Epidermal melanocyte (primary cell): ENCODE data around the gene PDHX.
A peak's percentile ranks its signal among the peaks of the same experiment; 100 is the strongest.
"Not testable (repeated sequence)": the region's sequence is repeated elsewhere in the genome, so short reads cannot be mapped to it uniquely, and the experiment has no call there.

ENCODE experiments used
- DNase-seq: peaks from one replicate; pipeline ENCODE4 v3.0.0; 2011; ENCODE audit warnings: low spot score; ENCODE audit not compliant: insufficient read length

PDHX gene

GRCh38 chr11:35015621-35016387 lies 99.4 kb downstream of the PDHX start:
- no peak for DNase-seq

GRCh38 chr11:35016916-35017315 lies 100.5 kb downstream of the PDHX start:
- DNase-seq: no peak

GRCh38 chr11:35017528-35018342 lies 101.3 kb downstream of the PDHX start:
- DNase-seq: no peak

- DNase-seq: no peak
Observed at GRCh38 chr11:35021589-35021988, 105.2 kb downstream of the PDHX start.

GRCh38 chr11:35023940-35024339 lies 107.5 kb downstream of the PDHX start:
- not testable (repeated sequence) for DNase-seq

- DNase-seq: not testable (repeated sequence)
Observed at GRCh38 chr11:35028007-35028406, 111.6 kb downstream of the PDHX start.

- DNase-seq: no peak
Observed at GRCh38 chr11:35029979-35030682, 113.7 kb downstream of the PDHX start.

- no peak for DNase-seq
Observed at GRCh38 chr11:35030716-35031213, 114.3 kb downstream of the PDHX start.

- DNase-seq: no peak
Observed at GRCh38 chr11:35031346-35031745, 114.9 kb downstream of the PDHX start.

- DNase-seq: peak; percentile 70
Observed at GRCh38 chr11:35031867-35032266, 115.4 kb downstream of the PDHX start.

GRCh38 chr11:35033011-35033410 lies 116.6 kb downstream of the PDHX start:
- no peak for DNase-seq

GRCh38 chr11:35034401-35034800 lies 118.0 kb downstream of the PDHX start:
- DNase-seq: no peak

- peak; percentile 46 for DNase-seq
Observed at GRCh38 chr11:35035894-35036408, 119.5 kb downstream of the PDHX start.

GRCh38 chr11:35036639-35037038 lies 120.2 kb downstream of the PDHX start:
- no peak for DNase-seq

- DNase-seq: no peak
Observed at GRCh38 chr11:35038211-35038928, 122.0 kb downstream of the PDHX start.

- DNase-seq: no peak
Observed at GRCh38 chr11:35039076-35039475, 122.7 kb downstream of the PDHX start.

- DNase-seq: no peak
Observed at GRCh38 chr11:35040221-35040942, 124.0 kb downstream of the PDHX start.

- no peak for DNase-seq
Observed at GRCh38 chr11:35041070-35041554, 124.7 kb downstream of the PDHX start.

GRCh38 chr11:35042224-35042623 lies 125.8 kb downstream of the PDHX start:
- DNase-seq: no peak

- no peak for DNase-seq
Observed at GRCh38 chr11:35042913-35043312, 126.5 kb downstream of the PDHX start.
